ENCODE results near the gene IFT22. TPM values are rescaled to one million over a fixed set of nuclear protein-coding genes. Genes with fewer than 3 reads are reported as not detected.

Gene IFT22
- total RNA-seq, 1 experiment from 2014 or later: 15.5 TPM

- no peak for TF ChIP-seq PRDM15 (CRISPR knock-in tag; IDR thresholded peaks at IDR 0.05)
- TF ChIP-seq ZSCAN18 (CRISPR knock-in tag; IDR thresholded peaks at IDR 0.05): no peak
- no peak for TF ChIP-seq MXD4 (CRISPR knock-in tag; IDR thresholded peaks at IDR 0.05; ENCODE audit: borderline replicate concordance)
- TF ChIP-seq E2F4 (CRISPR knock-in tag; IDR thresholded peaks at IDR 0.05; ENCODE audit: borderline replicate concordance, low read depth): 0 out of 2 replicates have a peak, but pooled peaks have one; percentile 34
- no peak for TF ChIP-seq CREB1 (CRISPR knock-in tag; IDR thresholded peaks at IDR 0.05)
- TF ChIP-seq PRRX2 (CRISPR knock-in tag; IDR thresholded peaks at IDR 0.05): no peak
- TF ChIP-seq GTF2I (CRISPR knock-in tag; conservative IDR thresholded peaks at IDR 0.05): no peak
- no peak for TF ChIP-seq EMX1 (CRISPR knock-in tag; IDR thresholded peaks at IDR 0.05)
- no peak for TF ChIP-seq NR3C1 (CRISPR knock-in tag; conservative IDR thresholded peaks at IDR 0.05; ENCODE audit: low read depth)
- no peak for TF ChIP-seq MLX (CRISPR knock-in tag; IDR thresholded peaks at IDR 0.05)
- no peak for TF ChIP-seq IRF1 (CRISPR knock-in tag; IDR thresholded peaks at IDR 0.05)
- no peak for TF ChIP-seq ZNF416 (CRISPR knock-in tag; IDR thresholded peaks at IDR 0.05)
- TF ChIP-seq HMGA2 (CRISPR knock-in tag; IDR thresholded peaks at IDR 0.05): no peak
Observed at GRCh38 chr7:101299511-101300464, 21.8 kb downstream of the IFT22 start (continued).

- H3K4me1 Mint-ChIP-seq: peaks cover 59% of the 10 kb centered on the region
- peak overlapping the region; percentile 43 for H3K4me3 Mint-ChIP-seq
- no peaks in the 10 kb centered on the region for H3K9me3 Mint-ChIP-seq
- CTCF ChIA-PET: interaction anchor here (0.6 to 4.2 kb wide), 7 partner anchors 12 to 151 kb away, joined by 3 to 15 read pairs (median 4); partner anchors contain the start of genes COL26A1 and IFT22
- no peak for DNase-seq (ENCODE audit: low spot score)
- H3K27ac Mint-ChIP-seq: peak overlapping the region; percentile 99
- POLR2A ChIA-PET: interaction anchor here (1.4 to 2.4 kb wide), 3 partner anchors 8 to 13 kb away, joined by 5 to 19 read pairs (median 13); no protein-coding TSS in a partner anchor
- H3K36me3 Mint-ChIP-seq: peaks cover 2% of the 10 kb centered on the region; the same call in 1 of the 2 replicates
- no peak for ATAC-seq
- H3K27me3 Mint-ChIP-seq (ENCODE audit: low read depth): no peaks in the 10 kb centered on the region
- TF ChIP-seq FOXK1 (CRISPR knock-in tag; IDR thresholded peaks at IDR 0.05) (0 out of 2 replicates have a peak, but pooled peaks have one; percentile 57), ZNF317 (CRISPR knock-in tag; IDR thresholded peaks at IDR 0.05; ENCODE audit: borderline replicate concordance, low read depth) (no peak), USF1 (CRISPR knock-in tag; IDR thresholded peaks at IDR 0.05) (peak; percentile 85), PRRX2 (CRISPR knock-in tag; IDR thresholded peaks at IDR 0.05) (0 out of 2 replicates have a peak, but pooled peaks have one; percentile 31), USF2 (CRISPR knock-in tag; IDR thresholded peaks at IDR 0.05) (peak; percentile 68; the same call in 1 of the 2 replicates), TEAD1 (CRISPR knock-in tag; IDR thresholded peaks at IDR 0.05) (no peak), MAX (CRISPR knock-in tag; IDR thresholded peaks at IDR 0.05) (peak; percentile 52; the same call in 1 of the 2 replicates)
Observed at GRCh38 chr7:101294832-101295121, 26.8 kb downstream of the IFT22 start.
